Body of pancreas (tissue), 4 donors: ENCODE data around the gene SEMA7A.

Experiments
- POLR2A ChIP-seq, 3 donors: fragments of 450-650 bp; IDR thresholded peaks; one replicate each; pipeline ENCODE4 v1.6.1; 2016; ENCODE audit warnings: antibody characterized with exemption in 3 of 3, mild to moderate bottlenecking in 2 of 3
- TF ChIP-seq, protein P1 (sequence below), 7 experiments: fragments of 450-650 bp in 4 of 7; fragments of 200-600 bp in 3 of 7; sonication (generic) in 3 of 7; IDR thresholded peaks; one replicate each; pipeline ENCODE4 v1.5.1; 2016 to 2019; ENCODE audit warnings: antibody characterized with exemption in 7 of 7

DNA sequence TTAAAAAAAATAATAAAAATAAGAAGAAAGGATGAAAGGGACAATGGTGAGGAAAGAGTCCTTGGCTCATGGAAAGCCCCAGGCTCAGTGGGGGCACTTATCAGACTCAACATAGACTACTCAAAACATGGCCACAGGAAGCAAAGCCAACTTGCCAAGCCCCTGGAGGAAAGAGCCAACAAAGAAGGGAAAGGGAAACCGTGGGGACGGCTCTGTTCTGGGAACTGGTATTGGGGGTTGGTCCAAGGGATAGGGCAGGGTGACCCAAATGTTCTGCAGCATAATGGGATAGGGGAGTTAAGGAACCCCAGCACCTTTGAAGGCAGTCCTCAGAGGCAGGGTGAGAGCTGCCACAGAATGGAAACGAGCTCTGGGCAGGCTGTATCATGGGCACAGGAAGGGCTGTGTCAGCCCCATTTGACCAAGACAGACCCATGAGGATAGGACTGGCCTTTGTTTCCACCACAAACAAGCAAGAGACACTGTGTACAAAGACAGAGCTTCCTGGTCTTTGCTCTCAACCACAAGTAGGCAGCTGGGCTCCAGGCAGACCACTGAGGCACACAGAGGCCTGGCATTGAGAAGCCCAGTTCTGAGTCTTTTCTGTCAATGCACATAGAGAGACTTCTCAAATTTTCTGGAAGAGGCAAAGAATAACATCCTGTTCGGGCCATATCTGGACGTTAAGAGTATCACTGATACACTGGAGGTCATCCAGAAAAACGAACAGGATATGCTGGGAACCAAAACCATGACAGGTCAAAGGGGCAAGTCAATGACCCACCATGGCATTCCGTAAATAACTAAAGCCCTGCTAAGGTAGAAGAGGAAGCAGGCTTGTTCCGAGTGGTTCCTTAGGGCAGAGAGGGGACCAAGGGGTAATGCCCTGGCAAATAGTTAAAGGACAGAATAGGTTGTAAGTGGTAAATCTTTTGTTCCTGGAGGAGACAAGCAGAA lies 10.6 kb upstream of the SEMA7A start:
- TF ChIP-seq, protein P1, sequence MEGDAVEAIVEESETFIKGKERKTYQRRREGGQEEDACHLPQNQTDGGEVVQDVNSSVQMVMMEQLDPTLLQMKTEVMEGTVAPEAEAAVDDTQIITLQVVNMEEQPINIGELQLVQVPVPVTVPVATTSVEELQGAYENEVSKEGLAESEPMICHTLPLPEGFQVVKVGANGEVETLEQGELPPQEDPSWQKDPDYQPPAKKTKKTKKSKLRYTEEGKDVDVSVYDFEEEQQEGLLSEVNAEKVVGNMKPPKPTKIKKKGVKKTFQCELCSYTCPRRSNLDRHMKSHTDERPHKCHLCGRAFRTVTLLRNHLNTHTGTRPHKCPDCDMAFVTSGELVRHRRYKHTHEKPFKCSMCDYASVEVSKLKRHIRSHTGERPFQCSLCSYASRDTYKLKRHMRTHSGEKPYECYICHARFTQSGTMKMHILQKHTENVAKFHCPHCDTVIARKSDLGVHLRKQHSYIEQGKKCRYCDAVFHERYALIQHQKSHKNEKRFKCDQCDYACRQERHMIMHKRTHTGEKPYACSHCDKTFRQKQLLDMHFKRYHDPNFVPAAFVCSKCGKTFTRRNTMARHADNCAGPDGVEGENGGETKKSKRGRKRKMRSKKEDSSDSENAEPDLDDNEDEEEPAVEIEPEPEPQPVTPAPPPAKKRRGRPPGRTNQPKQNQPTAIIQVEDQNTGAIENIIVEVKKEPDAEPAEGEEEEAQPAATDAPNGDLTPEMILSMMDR (IDR thresholded peaks at IDR 0.05) = no peak
- no peak for TF ChIP-seq POLR2A (IDR thresholded peaks at IDR 0.05)
